Esophagus muscularis mucosa (tissue), 4 donors: ENCODE results near the gene CLIP1.

Experiments
- EP300 ChIP-seq: sonication (generic); formaldehyde crosslinking; IDR thresholded peaks from one replicate; pipeline ENCODE4 v1.6.1; 2017; ENCODE audit warnings: antibody characterized with exemption
- POLR2A ChIP-seq: fragments of 450-650 bp; IDR thresholded peaks from one replicate; pipeline ENCODE4 v1.6.1; 2017; ENCODE audit warnings: antibody characterized with exemption, moderate library complexity, mild to moderate bottlenecking, low read depth
- POLR2AphosphoS5 ChIP-seq, 2 donors: sonication (generic); formaldehyde crosslinking; IDR thresholded peaks; one replicate each; pipeline ENCODE4 v1.6.1; 2017; ENCODE audit warnings: antibody characterized with exemption in 2 of 2
- TF ChIP-seq, protein P1 (sequence below), 3 experiments: fragments of 200-600 bp in 2 of 3; fragments of 450-650 bp in 1 of 3; sonication (generic) in 2 of 3; IDR thresholded peaks; one replicate each; pipeline ENCODE4 v1.5.1; 2017 to 2019; ENCODE audit warnings: antibody characterized with exemption in 3 of 3, mild to moderate bottlenecking in 2 of 3, moderate library complexity in 1 of 3

- TF ChIP-seq EP300 (no peak), POLR2A (no peak), POLR2AphosphoS5 (IDR thresholded peaks at IDR 0.05) (no peak)
- TF ChIP-seq, protein P1, sequence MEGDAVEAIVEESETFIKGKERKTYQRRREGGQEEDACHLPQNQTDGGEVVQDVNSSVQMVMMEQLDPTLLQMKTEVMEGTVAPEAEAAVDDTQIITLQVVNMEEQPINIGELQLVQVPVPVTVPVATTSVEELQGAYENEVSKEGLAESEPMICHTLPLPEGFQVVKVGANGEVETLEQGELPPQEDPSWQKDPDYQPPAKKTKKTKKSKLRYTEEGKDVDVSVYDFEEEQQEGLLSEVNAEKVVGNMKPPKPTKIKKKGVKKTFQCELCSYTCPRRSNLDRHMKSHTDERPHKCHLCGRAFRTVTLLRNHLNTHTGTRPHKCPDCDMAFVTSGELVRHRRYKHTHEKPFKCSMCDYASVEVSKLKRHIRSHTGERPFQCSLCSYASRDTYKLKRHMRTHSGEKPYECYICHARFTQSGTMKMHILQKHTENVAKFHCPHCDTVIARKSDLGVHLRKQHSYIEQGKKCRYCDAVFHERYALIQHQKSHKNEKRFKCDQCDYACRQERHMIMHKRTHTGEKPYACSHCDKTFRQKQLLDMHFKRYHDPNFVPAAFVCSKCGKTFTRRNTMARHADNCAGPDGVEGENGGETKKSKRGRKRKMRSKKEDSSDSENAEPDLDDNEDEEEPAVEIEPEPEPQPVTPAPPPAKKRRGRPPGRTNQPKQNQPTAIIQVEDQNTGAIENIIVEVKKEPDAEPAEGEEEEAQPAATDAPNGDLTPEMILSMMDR (IDR thresholded peaks at IDR 0.05): no peak
Measured at GRCh38 chr12:122467983-122468382, 45.5 kb upstream of the CLIP1 start.
